Fibroblast of the aortic adventitia (primary cell): ENCODE results near the gene LHX4. TPM values are rescaled to one million over a fixed set of nuclear protein-coding genes. Genes with fewer than 3 reads are reported as not detected.

ENCODE experiments used
- DNase-seq: peaks from one replicate; pipeline ENCODE4 v3.0.0-alpha.2; 2010; ENCODE audit warnings: low read depth
- H3K4me3 ChIP-seq: 2 replicates; pipeline ENCODE4 v1.5.1; 2011; ENCODE audit warnings: low read depth, mild to moderate bottlenecking, control low read depth, low read length, moderate library complexity
- CTCF ChIP-seq: IDR thresholded peaks from 2 replicates; pipeline ENCODE4 v1.5.1; 2011; ENCODE audit warnings: mild to moderate bottlenecking, low read length, control low read depth, inconsistent platforms; ENCODE audit not compliant: insufficient read depth
- total RNA-seq: library from RNA; depleted of rRNA; stranded (reverse); fragments of >200 nt; gene quantifications from 2 replicates; pipeline ENCODE4 v1.2.3, GENCODE V29; 2012; ENCODE audit warnings: low replicate concordance

LHX4 gene
- total RNA-seq, 1 donor: under 0.01 TPM

GRCh38 chr1:180213401-180214170, 16.5 kb upstream of the LHX4 start:
- no peak overlapping the region for H3K4me3 ChIP-seq
- DNase-seq: no peak
- TF ChIP-seq CTCF: peak; percentile 5

- DNase-seq: no peak
- TF ChIP-seq CTCF: no peak
- H3K4me3 ChIP-seq: no peak overlapping the region
Measured at GRCh38 chr1:180215856-180216625, 14.0 kb upstream of the LHX4 start.

GRCh38 chr1:180217006-180217405, 13.1 kb upstream of the LHX4 start:
- no peak for DNase-seq
- no peak overlapping the region for H3K4me3 ChIP-seq
- no peak for TF ChIP-seq CTCF

- DNase-seq: no peak
- no peak overlapping the region for H3K4me3 ChIP-seq
- TF ChIP-seq CTCF: no peak
Measured at GRCh38 chr1:180218806-180219765, 11.0 kb upstream of the LHX4 start.

GRCh38 chr1:180219776-180220175, 10.3 kb upstream of the LHX4 start:
- H3K4me3 ChIP-seq: no peak overlapping the region
- no peak for TF ChIP-seq CTCF
- no peak for DNase-seq

- no peak for DNase-seq
- no peak for TF ChIP-seq CTCF
- no peak overlapping the region for H3K4me3 ChIP-seq
Measured at GRCh38 chr1:180221462-180221861, 8.6 kb upstream of the LHX4 start.
